H1 (cell line): ENCODE measurements around the gene WFDC5. TPM values are rescaled to one million over a fixed set of nuclear protein-coding genes. Genes with fewer than 3 reads are reported as not detected.

ENCODE experiments used
- CTCF ChIA-PET: fragments of 300-600 bp; sonication (Branson Sonifier 250); formaldehyde crosslinking; loops from one replicate; lab custom pipeline; 2021; ENCODE audit not compliant: partially characterized antibody; lab: Charles Lee
- POLR2A ChIA-PET: fragments of 300-600 bp; sonication (Branson Sonifier 250); formaldehyde crosslinking; loops from one replicate; lab custom pipeline; 2021; ENCODE audit warnings: inconsistent platforms; ENCODE audit not compliant: partially characterized antibody; lab: Charles Lee
- DNase-seq, 2 experiments: peaks; one replicate each; pipeline versions ENCODE4 v3.0.0 to v3.0.0-alpha.2; 2010 to 2022; ENCODE audit warnings: low spot score in 2 of 2, low read depth in 1 of 2, mixed read lengths in 1 of 2
- FAIRE-seq: peaks from 2 replicates; lab custom pipeline; 2011; peaks lifted over from hg19 to GRCh38; lab: Jason Lieb, UNC
- H2AFZ ChIP-seq: 2 replicates; pipeline ENCODE4 v1.8.1; 2012; ENCODE audit warnings: low read length, inconsistent platforms
- H2AK5ac ChIP-seq: 2 replicates; pipeline ENCODE4 v1.6.1; 2013; ENCODE audit warnings: low read depth, low read length
- H2BK120ac ChIP-seq: replicated peaks from 2 replicates; pipeline ENCODE3; 2013; ENCODE audit warnings: low read depth, low read length, inconsistent platforms
- H2BK12ac ChIP-seq: 2 replicates; pipeline ENCODE4 v1.6.1; 2013; ENCODE audit warnings: low read depth, low read length
- H2BK15ac ChIP-seq: 2 replicates; pipeline ENCODE4 v1.6.1; 2013; ENCODE audit warnings: low read length
- H2BK20ac ChIP-seq: 2 replicates; pipeline ENCODE4 v1.6.1; 2013; ENCODE audit warnings: low read length
- H2BK5ac ChIP-seq: 2 replicates; pipeline ENCODE4 v1.6.1; 2013; ENCODE audit warnings: low read depth, low read length
- H3K14ac ChIP-seq: 2 replicates; pipeline ENCODE4 v1.6.1; 2013; ENCODE audit warnings: inconsistent platforms; ENCODE audit not compliant: insufficient read length
- H3K18ac ChIP-seq: 2 replicates; pipeline ENCODE4 v1.6.1; 2013; ENCODE audit warnings: low read length; ENCODE audit errors: extremely low read depth
- H3K23ac ChIP-seq: 2 replicates; pipeline ENCODE4 v1.6.1; 2013; ENCODE audit warnings: inconsistent platforms; ENCODE audit not compliant: insufficient read length
- H3K23me2 ChIP-seq: 2 replicates; pipeline ENCODE4 v1.6.1; 2013; ENCODE audit warnings: low read depth, low read length
- H3K27ac ChIP-seq: 2 replicates; pipeline ENCODE4 v1.6.1; 2011; ENCODE audit warnings: low read depth, low read length, inconsistent platforms
- H3K27me3 ChIP-seq, 4 experiments: replicated peaks in 1 of 4; 1 replicate in 1 of 4; 2 replicates in 3 of 4; pipeline versions ENCODE4 v1.6.1 to v1.8.1; 2011 to 2013; ENCODE audit warnings: low read length in 3 of 4, mild to moderate bottlenecking in 3 of 4, inconsistent platforms in 2 of 4, mixed read lengths in 2 of 4, moderate library complexity in 1 of 4; ENCODE audit not compliant: control insufficient read depth in 3 of 4, insufficient read depth in 3 of 4; ENCODE audit errors: extremely low read depth in 1 of 4
- H3K36me3 ChIP-seq, 4 experiments: 2 replicates each; pipeline versions ENCODE4 v1.6.1 to v1.8.1; 2011 to 2013; ENCODE audit warnings: mild to moderate bottlenecking in 4 of 4, low read length in 3 of 4, moderate library complexity in 2 of 4, control low read depth in 1 of 4, inconsistent platforms in 1 of 4; ENCODE audit not compliant: insufficient read depth in 4 of 4, control insufficient read depth in 2 of 4
- H3K4ac ChIP-seq: replicated peaks from 2 replicates; pipeline ENCODE3; 2013; ENCODE audit warnings: low read length, low read depth, mixed read lengths, inconsistent platforms; ENCODE audit not compliant: insufficient read length
- H3K4me1 ChIP-seq, 4 experiments: replicated peaks in 1 of 4; 1 replicate in 1 of 4; 2 replicates in 3 of 4; pipeline versions ENCODE4 v1.6.1 to v1.8.1; 2011 to 2013; ENCODE audit warnings: low read length in 3 of 4, inconsistent platforms in 2 of 4, mixed read lengths in 1 of 4; ENCODE audit not compliant: insufficient read depth in 4 of 4, control insufficient read depth in 3 of 4
- H3K4me2 ChIP-seq, 2 experiments: 2 replicates each; pipeline versions ENCODE4 v1.6.1 to v1.8.1; 2011 to 2013; ENCODE audit warnings: low read depth in 2 of 2, low read length in 2 of 2, control low read depth in 1 of 2, inconsistent platforms in 1 of 2, mild to moderate bottlenecking in 1 of 2; ENCODE audit not compliant: insufficient read depth in 1 of 2
- H3K4me3 ChIP-seq, 4 experiments: fragments of 200-600, 300-600 bp in 1 of 4; sonication (generic), shearing (Covaris generic), sonication (Bioruptor Twin) in 1 of 4; 2 replicates each; pipeline versions ENCODE4 v1.5.1 to v1.8.1; 2011 to 2016; ENCODE audit warnings: low read length in 4 of 4, low read depth in 3 of 4, control low read depth in 2 of 4, inconsistent platforms in 2 of 4, mild to moderate bottlenecking in 2 of 4, mixed read lengths in 1 of 4, moderate library complexity in 1 of 4; ENCODE audit not compliant: insufficient read depth in 2 of 4; ENCODE audit errors: extremely low read depth in 1 of 4
- H3K56ac ChIP-seq: replicated peaks from 2 replicates; pipeline ENCODE3; 2013; ENCODE audit warnings: low read depth, mild to moderate bottlenecking, mixed read lengths, low read length, inconsistent platforms; ENCODE audit not compliant: insufficient read length
- H3K79me1 ChIP-seq: 2 replicates; pipeline ENCODE4 v1.6.1; 2013; ENCODE audit warnings: low read depth, low read length, control low read depth
- H3K79me2 ChIP-seq, 2 experiments: 2 replicates each; pipeline versions ENCODE4 v1.6.1 to v1.8.1; 2012 to 2013; ENCODE audit warnings: low read length in 2 of 2, mild to moderate bottlenecking in 2 of 2, inconsistent platforms in 1 of 2; ENCODE audit not compliant: insufficient read depth in 2 of 2, control insufficient read depth in 1 of 2
- H3K9ac ChIP-seq, 4 experiments: replicated peaks in 1 of 4; 1 replicate in 1 of 4; 2 replicates in 3 of 4; pipeline versions ENCODE4 v1.6.1 to v1.8.1; 2011 to 2013; ENCODE audit warnings: low read depth in 3 of 4, low read length in 3 of 4, control low read depth in 2 of 4, mild to moderate bottlenecking in 2 of 4, moderate library complexity in 2 of 4, inconsistent platforms in 1 of 4; ENCODE audit errors: extremely low read depth in 1 of 4
- H3K9me3 ChIP-seq, 2 experiments: 2 replicates each; pipeline versions ENCODE4 v1.6.1 to v1.8.1; 2012 to 2013; ENCODE audit warnings: mild to moderate bottlenecking in 2 of 2, moderate library complexity in 2 of 2, control low read depth in 1 of 2, inconsistent platforms in 1 of 2, low read depth in 1 of 2, low read length in 1 of 2, mixed read lengths in 1 of 2; ENCODE audit not compliant: insufficient read depth in 2 of 2
- H4K20me1 ChIP-seq, 2 experiments: replicated peaks in 1 of 2; 2 replicates each; pipeline versions ENCODE3 to v1.8.1; 2011 to 2013; ENCODE audit warnings: inconsistent platforms in 2 of 2, low read length in 2 of 2, mild to moderate bottlenecking in 1 of 2; ENCODE audit not compliant: insufficient read depth in 2 of 2, control insufficient read depth in 1 of 2
- H4K5ac ChIP-seq: 2 replicates; pipeline ENCODE4 v1.6.1; 2013; ENCODE audit warnings: low read length, low read depth, mixed read lengths, inconsistent platforms; ENCODE audit not compliant: insufficient read length
- H4K8ac ChIP-seq: 2 replicates; pipeline ENCODE4 v1.8.0; 2013; ENCODE audit warnings: mild to moderate bottlenecking, moderate library complexity, low read length, inconsistent platforms; ENCODE audit not compliant: insufficient read depth; ENCODE audit errors: extremely low read depth
- H4K91ac ChIP-seq: replicated peaks from 2 replicates; pipeline ENCODE3; 2013; ENCODE audit warnings: low read length, mixed read lengths, inconsistent platforms; ENCODE audit not compliant: insufficient read length
- CBX8 ChIP-seq: fragments of 300-800, 300-1000 bp; sonication (generic); IDR thresholded peaks from 2 replicates; pipeline ENCODE4 v1.7.1; 2016; ENCODE audit warnings: low read depth, low read length, borderline replicate concordance
- CREB1 ChIP-seq: IDR thresholded peaks from 2 replicates; pipeline ENCODE4 v1.6.1; 2012; ENCODE audit warnings: inconsistent platforms
- EZH2 ChIP-seq: fragments of 200-600 bp; sonication (generic); IDR thresholded peaks from 2 replicates; pipeline ENCODE4 v1.7.1; 2012; ENCODE audit warnings: low read depth, mild to moderate bottlenecking, moderate library complexity, low read length, inconsistent platforms; ENCODE audit not compliant: severe bottlenecking
- WGBS, 2 experiments: shearing (Covaris generic) in 1 of 2; methylation state at CpG; one replicate each; pipeline versions ENCODE4 v1.1.6 to v1.1.7; 2013 to 2015; ENCODE audit warnings: low lambda C conversion rate in 2 of 2, mixed read lengths in 2 of 2, inconsistent platforms in 1 of 2, low coverage in 1 of 2, missing lambda C conversion rate in 1 of 2; ENCODE audit not compliant: insufficient replicate concordance in 2 of 2, insufficient coverage in 1 of 2, insufficient read length in 1 of 2; ENCODE audit errors: extremely low coverage in 1 of 2, missing lambda C conversion rate in 1 of 2; 5-methylcytosine and 5-hydroxymethylcytosine counted together
- polyA plus RNA-seq, 7 experiments: library from polyadenylated mRNA; depleted of rRNA in 3 of 7; stranded (reverse) in 5 of 7; unstranded in 2 of 7; fragments of >200 nt in 5 of 7; fragments of 200-250 nt in 2 of 7; gene quantifications; 1 replicate in 5 of 7; 2 replicates in 1 of 7; 4 replicates in 1 of 7; pipeline versions ENCODE4 v1.2.1 to v1.2.3, GENCODE V29; 2011 to 2013; ENCODE audit warnings: missing spikeins in 2 of 7, mixed read lengths in 2 of 7
- total RNA-seq: library from RNA; stranded (reverse); fragmentation: NEBNext Ultra II Directional; extraction: Animal tissue kit (Norgen Biotek cat#: 25700); gene quantifications from 2 replicates; pipeline ENCODE4 v1.2.1, GENCODE V29; 2021

WFDC5 gene
- total and polyA plus RNA-seq, 2 of the 8 experiments (the other 6 are each of a cell fraction or from before 2014, with no cell fraction given) = not detected

- Histone ChIP-seq H4K91ac (no peak overlapping the region), H3K27ac (no peak overlapping the region), H4K8ac (no peak overlapping the region), H2BK15ac (no peak overlapping the region), H2BK5ac (no peak overlapping the region), H2BK12ac (no peak overlapping the region), H3K23me2 (no peaks in the 10 kb centered on the region), H2AFZ (no peak overlapping the region), H3K4me1 (peaks cover 0 to 8% (median 2%) of the 10 kb centered on the region in 4 experiments; a peak in 1 of 7 replicates), H3K56ac (no peak overlapping the region), H3K4me3 (no peak overlapping the region), H3K36me3 (peaks cover 0 to 6% (median 2%) of the 10 kb centered on the region in 4 experiments; a peak in 2 of 8 replicates), H3K27me3 (no peaks in the 10 kb centered on the region), H3K4ac (no peak overlapping the region), H4K5ac (no peak overlapping the region), H3K14ac (no peak overlapping the region), H3K23ac (no peak overlapping the region), H3K9ac (no peak overlapping the region), H3K9me3 (no peaks in the 10 kb centered on the region), H3K79me2 (no peaks in the 10 kb centered on the region), H4K20me1 (no peaks in the 10 kb centered on the region), H3K4me2 (no peak overlapping the region), H2BK20ac (no peak overlapping the region), H3K79me1 (no peaks in the 10 kb centered on the region), H3K18ac (no peak overlapping the region), H2BK120ac (no peak overlapping the region), H2AK5ac (no peak overlapping the region)
- no peak for DNase-seq
- ChIA-PET POLR2A (no interaction called here), CTCF (interaction anchor here (0.6 to 3.5 kb wide), 7 partner anchors 14 to 249 kb away, joined by 3 to 22 read pairs (median 5); no protein-coding TSS in a partner anchor)
- TF ChIP-seq EZH2 (no peak), CREB1 (no peak), CBX8 (no peak)
- no peak for FAIRE-seq
- 94% methylated on average over 1 of the region's 1 CpG; no CpG with 5 or more reads in 1 of the 2 experiments for WGBS, 2 experiments
Measured at GRCh38 chr20:45072066-45072465, 42.9 kb downstream of the WFDC5 start.
